HG03575 (cell line): Measurements from ENCODE around the gene CTNND1.

Experiments
- ATAC-seq: cut with Tn5 transposase; IDR thresholded peaks from one replicate; pipeline ENCODE4 v1.9.1; 2021; ENCODE audit not compliant: unreplicated experiment, insufficient number of reproducible peaks, low FRiP score; ENCODE audit errors: extremely low read depth

Gene CTNND1

DNA sequence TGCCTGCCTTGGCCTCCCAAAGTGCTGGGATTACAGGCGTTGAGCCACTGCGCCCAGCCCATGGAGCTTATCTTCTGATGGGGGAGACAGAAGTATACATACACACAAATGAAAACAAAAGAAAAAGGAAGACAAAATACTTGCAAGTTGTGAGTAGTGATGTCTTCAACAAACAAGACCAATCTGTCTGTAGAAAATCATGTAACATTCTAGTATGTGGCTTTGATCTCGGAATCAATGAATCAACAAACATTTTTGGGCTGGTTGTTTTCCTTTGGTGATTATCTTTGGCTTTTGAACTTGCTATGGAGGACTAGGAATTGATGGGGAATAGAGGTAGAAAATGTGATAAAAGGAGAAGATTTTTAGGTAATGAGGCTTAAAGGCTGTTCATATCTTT, 3.4 kb upstream of the CTNND1 start:
- ATAC-seq, result no peak

DNA sequence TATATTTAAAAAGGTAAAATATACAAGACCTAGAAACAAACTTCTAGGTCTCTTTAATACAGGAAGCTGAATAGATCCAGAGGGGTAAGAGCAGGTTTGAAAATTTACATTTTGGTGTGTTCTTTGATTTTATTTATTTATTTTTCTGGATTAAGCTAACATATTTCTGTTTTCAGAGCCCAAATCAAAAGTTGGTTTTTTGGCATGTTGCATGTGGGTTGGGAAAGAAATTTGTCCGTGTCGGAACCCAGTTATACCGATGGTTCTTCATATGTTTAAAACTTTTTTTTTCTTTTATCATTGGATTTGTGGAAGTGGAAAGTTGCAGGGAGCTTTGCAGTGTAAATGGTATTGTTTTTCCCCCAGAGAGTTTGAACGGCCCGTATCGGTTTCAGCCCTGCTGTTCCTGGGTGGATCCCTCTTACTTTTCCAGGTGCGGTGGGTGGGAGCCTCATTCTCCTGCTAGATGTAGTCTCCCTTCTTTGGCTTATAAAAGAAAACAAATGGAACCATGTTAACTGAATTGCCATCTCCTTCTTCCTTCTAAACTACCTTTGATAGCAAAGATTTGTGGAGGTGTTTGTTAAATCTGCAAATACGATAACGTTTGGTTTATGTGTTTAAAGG, 746 bp downstream of the CTNND1 start:
- no peak for ATAC-seq

DNA sequence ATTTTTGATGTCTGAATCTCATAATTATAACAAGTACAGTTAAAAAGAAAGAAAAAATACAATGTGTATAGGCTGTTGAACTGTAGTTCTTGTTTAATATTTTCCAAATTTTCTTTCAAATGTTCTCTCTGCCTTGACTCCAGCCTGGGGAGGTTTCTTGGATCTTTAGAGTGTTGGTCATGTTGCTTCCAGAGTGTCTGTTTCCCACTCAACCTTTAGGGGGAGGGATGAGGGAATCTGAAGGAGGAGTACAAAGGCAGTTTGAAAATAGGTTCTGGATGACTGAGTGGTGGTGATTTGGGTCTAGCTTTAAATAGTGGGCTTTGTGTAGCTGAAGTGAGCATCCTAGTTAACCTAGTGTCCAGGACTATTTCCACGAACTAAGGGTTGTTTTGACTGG, 2.0 kb downstream of the CTNND1 start:
- no peak for ATAC-seq

DNA sequence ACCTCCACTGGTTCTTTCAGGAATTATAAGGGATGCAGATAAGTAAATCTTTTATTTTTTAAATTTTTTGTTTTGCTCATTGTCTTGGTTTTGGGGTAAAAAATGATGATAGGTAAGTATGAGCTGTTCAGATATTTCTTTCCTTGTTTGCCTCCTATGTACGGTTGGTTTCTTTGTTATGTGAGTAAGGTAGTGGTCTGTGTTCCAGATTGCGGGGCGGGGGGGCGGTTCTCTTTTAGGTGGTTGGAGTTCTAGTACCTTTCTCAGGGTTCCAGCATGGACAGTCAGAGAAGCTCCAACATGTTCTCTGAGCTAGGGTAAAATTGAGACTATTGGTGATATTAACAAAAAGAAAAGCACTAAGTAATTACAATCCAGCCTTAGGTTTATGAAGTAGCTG, 2.4 kb downstream of the CTNND1 start:
- no peak for ATAC-seq

DNA sequence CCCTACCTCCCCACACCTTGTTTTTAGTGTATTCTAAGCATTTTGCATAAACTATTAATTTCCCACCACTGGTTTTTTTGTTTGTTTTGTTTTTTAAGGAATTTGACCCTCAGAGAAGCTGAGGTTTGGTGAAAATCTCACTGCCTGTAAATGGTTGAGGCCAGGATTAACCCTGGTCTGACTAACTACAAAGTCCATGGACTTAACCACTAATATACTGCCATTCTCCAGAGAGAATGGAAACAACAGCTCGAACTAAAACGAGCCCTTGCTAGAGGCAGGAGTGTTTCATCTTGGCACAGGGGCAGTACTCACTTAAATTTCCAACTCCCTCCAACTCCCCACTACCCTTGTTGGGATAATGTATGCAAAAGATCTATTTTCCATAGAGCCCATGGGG, 3.0 kb downstream of the CTNND1 start:
- ATAC-seq, result no peak

DNA sequence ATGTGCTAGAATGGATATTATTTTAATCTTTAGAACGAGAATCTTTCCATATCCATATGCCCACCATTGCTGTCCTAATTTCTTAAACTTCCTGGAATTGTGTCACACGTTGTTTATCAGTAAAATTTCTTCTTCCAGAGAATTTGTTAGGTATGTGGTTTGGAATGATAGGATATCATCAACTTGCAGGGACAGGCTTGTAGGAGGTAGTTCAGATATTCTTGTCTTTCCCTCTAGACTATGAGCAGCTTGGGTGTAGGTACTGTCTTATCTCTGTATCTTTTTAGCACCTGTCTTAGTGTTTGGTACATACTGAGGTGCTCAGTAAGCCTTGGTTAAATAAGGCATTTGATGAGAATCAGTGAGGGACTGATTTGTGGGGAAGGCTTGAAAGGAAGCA, 3.4 kb downstream of the CTNND1 start:
- ATAC-seq, result no peak

DNA sequence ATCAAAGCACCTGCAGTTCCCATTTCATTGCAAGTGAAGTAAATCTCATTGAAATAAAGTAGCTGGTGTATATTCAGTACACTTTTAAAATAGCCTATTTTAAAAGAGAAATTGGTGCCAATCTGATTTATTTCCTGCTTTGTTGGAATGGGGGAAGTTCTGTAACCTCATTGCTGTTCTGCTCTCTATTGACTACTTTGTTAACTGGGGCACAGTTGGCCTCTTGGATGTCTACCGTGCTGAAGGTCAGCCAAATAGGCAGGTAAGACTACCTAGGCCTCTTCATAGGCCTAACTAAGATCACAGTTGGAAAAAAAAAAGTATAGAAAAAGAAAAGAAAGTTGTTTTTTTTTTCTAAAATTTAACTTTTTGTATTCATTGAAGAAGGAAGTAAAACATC, 9.2 kb downstream of the CTNND1 start:
- no peak for ATAC-seq

DNA sequence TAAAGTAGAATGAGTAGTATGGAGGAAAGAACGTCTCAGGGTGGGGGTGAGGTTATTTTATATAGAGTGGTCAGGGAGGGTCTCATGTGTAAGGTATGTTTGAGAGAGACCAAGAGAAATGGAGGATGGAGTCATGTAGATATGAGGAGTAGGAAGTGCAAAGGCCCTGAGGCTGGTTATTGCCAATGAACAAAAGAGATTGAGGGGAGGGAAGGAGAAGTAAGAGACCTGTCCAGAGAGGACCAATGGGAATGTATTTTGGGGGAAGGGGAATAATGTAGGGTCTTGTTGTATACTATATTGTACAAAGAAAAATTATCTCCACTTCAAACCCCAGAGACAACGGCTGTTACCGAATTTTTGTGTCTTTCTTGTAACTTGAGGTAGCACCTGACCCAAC, 9.8 kb downstream of the CTNND1 start:
- ATAC-seq, result no peak

DNA sequence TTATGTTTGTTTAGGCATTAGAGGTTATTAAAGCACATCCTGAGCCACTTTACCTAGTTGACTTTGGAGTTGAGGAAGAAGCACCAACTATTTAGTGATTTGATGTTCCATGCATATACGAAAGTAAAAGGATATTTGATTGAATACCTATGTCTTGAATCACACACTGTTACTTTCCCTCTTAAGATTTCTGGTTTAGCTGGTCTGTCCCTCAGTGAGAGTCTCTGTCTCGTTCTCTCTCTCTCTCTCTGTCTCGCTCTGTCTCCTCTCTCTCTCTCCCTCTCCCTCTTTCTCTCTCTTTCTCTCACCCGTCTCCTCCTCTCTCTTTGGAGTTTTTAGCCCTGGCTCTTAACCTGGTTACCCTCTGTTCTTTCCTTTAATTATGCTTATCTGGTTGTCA, 11.0 kb downstream of the CTNND1 start:
- no peak for ATAC-seq

DNA sequence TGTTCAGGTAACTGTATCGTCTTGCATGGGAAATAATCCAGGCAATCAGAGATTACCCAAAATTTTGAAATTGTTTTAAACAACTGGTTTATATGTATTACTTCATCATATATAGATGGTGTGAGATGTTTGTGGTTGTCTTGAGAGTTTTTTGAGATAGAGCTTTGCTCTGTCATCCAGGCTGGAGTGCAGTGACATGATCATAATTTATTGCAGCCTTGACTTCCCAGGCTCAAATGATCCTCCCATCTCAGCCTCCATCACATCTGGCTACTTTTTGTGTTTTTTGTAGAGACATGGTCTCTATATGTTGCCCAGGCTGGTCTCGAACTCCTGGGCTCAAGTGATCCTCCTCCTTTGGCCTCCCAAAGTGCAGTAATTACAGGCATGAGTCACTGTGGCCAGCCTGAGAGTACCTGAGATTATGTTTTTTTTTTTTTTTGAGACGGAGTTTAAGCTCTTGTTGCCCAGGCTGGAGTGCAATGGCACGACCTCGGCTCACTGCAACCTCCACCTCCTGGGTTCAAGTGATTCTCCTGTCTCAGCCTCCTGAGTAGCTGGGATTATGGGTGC, 11.5 kb downstream of the CTNND1 start:
- no peak for ATAC-seq

DNA sequence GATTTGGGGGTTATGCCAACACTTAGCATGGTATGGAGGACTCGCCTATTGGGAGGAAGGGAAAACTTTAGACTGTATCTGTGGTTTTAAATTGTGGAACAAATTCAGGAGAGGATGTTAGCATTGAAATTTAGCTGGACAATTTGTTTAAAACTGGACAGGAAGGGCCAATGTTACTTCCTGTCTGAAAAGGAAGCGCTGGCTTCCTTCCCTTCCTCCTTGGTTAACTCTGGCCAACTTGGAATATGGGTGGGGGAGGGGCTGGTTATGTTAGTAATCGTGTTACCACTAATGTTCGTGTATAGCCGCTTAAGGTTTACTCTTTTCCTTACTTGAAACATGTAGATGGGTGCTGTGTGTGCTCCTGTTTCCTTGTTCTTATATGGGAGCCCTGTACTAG, 13.9 kb downstream of the CTNND1 start:
- ATAC-seq, result no peak

DNA sequence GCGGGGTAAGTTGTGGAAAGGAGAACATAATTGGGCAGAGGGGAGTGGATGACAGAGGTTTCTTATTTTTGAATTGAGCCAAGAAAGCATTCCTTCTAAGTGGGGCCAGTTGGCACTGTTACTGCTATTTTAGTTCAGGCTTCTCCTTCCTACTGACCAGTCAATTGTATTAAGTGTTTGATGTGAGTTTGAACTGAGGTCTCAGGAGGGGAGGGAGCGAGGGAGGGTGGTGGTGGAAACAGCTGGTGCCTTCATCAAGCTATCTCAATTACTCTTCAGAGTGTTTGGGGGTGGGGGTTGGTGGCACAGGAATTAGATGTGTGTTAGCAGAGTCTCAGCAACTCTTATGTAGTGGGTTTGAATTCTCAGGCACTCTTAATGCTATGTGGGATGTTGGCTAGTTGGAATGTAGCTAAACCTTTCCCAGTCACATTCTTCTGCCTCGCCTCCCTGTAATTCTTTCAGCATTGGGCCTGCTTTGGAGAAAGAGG, 14.5 kb downstream of the CTNND1 start:
- no peak for ATAC-seq

DNA sequence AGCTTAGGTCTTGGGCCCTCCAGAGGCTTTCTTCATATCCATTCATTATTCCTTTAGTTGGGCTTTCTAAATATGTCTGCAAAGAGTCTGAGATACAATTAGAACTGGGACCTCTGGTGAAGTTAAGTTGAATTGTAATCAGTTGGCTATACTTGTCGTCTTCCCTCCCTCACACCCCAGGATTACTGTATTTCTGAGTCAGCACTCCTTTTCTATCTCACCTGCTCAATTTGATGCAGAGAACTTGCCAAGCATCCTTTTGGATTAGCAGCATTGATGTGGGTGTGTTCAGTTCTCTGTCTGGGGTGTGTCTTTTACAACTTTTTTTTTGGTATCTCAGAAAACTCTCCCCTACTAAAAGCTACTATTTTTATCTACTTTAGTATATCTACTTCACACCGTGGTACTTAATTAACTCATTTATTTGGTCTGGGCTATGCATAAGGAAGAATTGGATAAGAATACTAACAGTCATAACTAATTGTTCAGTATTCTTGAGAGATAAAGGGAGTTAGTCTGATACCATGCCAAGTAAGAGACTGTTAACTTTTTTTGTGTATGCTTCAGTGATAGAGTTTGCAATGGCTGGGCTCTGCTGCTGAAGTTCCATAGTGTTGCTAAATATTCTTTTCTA, 15.1 kb downstream of the CTNND1 start:
- ATAC-seq, result no peak

DNA sequence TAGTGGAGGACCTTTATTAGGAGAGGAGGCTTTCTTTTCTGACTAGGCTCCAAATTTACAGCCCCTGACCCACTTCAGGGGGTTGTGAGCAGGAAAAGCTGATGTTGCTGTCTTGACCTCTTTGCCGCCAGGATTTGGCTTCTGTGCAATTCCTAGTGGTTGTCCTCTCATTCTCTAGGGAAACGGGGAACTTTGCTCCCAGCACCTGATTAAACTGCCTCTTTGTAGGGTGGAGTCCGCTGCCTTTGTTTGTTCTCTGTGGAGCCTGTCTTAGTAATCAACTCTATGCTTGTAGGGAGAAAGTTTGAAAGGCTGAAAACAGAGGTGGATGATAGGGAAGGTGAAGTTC, 16.3 kb downstream of the CTNND1 start:
- ATAC-seq, result no peak

DNA sequence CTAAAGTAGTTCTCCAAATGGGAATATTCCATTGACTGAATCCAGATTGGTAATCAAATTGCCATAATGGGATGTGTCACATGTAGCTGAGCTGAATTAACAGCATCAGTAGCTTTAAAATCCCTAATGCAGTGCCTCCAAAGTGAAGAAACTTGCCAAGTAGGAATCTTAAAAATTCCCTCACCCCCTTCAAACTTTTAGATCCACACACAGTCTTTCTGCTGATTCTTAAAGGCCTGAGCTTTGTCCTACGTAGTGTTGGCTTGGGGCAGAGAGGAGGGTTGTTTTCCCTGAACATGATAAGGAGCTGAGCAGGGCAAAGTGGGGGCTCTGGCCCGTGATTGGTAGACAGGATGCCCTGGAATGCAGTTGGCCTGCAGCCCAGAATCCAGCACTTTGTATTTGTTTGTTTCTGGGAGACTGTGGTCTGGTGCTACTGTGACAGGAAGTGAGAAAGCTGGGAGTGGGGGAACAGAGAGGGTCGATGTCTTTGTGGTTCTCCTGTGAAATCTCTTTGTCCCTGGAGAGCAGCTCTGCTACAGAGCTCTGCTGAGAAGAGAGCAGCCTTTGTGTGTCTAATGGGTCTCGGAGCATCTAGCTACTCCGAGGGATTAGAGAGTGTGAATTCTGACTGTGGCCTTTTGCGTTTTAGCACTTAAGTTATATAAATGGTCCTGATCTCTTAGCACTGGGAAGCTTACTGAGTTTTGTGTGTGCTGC, 16.9 kb downstream of the CTNND1 start:
- ATAC-seq, result no peak

DNA sequence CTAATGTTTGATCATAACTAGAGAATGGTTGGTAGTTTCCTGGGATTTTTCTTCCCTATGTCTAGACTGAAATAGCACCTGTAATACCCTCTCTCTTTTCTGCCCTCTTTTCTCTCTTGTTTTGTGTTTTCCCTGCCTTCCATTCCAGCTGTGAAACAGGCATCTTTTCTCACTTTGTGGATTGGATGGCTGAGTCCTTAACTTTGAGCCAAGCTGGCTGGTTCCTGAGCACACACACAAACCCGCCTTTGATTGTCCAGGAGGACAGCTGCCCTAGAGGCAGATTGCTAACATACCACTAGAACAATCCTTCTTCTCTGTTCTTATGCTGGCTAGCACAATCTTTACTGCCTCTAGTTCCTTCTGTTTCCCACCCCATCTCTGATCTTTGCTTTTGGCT, 17.7 kb downstream of the CTNND1 start:
- no peak for ATAC-seq

DNA sequence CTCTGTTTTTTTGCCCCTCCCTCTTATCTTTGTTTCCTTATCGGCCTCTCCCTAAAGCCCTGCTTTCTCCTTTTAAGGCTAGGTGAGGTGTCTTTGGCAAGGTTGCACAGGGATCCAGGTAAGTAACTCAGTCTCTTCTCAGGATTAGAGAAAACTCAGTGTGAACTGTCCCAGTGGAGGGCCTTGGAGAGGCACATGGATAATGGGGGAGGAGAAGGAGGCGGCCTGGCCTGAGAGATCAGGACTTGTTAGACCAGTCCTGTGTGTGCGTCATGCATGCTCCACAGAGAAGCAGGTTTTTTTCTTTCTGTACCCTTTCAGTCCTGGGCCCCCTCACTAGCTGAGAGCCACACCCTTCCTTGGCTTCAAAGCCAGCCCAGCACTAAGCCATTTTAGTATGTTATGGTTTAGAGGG, 19.9 kb downstream of the CTNND1 start:
- ATAC-seq, result no peak

DNA sequence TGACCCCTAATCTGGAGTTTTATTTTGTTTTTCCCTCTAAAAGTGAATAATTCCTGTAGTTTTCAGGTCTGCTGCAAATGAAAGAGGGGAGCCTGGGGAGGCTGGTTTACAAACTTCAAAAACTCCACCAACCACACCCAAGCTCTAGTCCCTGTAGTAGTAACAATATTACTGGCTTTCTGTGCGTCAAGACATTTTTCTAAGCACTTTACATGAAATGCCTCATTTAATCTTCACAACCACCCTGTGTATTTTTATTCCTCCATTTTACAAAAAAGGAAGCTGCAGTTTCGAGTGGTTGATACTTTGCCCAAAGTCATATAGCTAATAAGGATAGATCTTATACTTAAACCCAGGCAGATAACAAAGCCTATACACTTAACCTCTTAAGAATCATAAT, 23.5 kb downstream of the CTNND1 start:
- no peak for ATAC-seq

DNA sequence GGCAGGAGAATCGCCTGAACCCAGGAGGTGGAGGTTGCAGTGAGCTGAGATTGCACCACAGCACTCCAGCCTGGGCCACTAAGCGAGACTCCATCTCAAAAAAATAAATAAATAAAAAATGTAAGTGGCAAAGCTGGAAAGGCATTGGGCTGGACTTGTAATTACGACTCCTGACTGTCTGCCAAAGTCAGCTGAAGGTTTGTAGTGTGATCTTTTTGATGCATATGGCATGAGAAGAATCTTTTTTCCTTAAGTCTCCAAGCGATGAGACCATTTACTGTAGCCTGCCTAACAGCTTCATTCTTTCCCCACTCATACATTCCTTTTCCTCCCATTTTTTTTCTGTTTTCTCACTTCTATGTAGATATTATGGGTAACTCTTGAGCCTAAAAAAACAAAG, 24.8 kb downstream of the CTNND1 start:
- ATAC-seq, result no peak

DNA sequence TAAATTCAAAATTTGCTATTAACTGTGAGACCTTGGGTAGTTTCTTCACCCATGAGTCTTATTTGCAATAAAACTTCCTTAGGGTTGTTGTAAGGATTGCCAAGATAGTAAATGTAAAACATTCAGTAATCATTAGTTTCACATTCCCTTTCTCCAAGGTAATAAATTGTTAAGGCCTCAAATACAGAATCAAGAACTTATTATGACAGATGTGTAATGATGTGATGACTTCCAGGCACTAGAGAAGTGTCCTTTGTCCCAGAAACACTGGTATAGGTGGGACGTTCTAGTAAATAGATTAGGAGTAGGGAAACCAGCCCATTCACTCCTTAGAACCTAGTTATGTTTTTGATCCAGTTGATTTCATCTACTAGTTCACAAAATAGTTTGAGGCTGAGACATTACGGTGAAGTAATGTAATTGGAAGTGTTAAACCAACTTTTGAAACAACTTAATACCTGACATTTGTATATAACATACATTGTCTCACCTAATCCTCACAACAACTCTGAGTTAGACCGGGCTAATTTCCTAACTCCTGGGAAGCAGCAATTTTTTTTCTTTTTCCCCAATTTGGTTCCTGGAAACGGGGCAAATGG, 25.5 kb downstream of the CTNND1 start:
- ATAC-seq, result no peak
